Stimulated activated CD8-positive, alpha-beta memory T cell treated with anti-CD3 and anti-CD28 coated beads, Interleukin-12 subunit alpha, Interleukin-12 subunit beta, amount 100 ng/mL, for 24 hours (primary cell): ENCODE measurements around the gene GDF2.

Experiments used
- DNase-seq: peaks from one replicate; pipeline ENCODE4 v3.0.0-alpha.2; 2020; ENCODE audit errors: extremely low read depth

Gene GDF2

DNA sequence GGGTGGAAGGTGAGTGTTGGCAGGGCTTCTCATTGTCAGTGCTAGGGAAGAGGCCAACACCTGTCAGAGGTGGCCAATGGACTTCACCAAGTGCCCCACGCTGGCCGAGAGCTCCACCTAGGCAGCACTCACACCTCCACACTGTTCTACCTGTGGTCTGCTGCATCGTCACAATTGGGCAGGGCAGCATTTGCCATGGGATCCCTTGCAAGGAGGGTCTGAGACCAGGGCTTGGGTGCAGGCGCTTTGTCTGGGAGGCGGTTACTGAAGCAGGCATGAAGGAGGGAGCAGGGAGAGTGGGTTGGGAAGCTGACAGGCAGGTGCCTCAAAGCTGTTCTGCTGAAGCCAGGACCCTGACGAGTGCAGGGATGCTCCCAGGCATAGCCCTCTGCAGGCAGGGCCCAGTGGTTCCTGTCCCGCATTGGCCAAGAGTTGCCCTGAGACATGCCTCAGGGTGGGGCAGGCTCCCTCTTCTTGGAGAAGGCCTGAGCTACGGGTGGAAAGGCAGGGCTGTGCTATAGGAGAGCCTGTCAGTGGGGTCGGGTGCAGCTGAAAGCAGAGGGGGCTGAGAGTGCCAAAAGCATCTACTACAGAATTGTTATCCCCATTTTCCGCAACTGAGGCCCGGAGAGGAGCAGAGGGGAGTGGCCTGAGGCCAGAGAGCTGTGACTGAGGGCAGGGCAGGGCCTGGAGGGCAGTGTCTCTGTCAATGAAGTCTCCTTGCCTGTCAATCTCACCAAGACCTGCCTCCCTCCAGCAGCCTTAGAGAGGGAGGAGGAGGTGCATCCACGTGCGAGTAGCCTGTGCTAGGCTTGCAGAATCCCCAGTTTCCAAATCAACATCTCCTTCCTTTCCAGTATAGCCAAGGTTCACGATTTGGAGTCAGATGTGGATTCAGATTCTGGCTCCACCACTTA lies 29.9 kb downstream of the GDF2 start:
- DNase-seq = no peak

DNA sequence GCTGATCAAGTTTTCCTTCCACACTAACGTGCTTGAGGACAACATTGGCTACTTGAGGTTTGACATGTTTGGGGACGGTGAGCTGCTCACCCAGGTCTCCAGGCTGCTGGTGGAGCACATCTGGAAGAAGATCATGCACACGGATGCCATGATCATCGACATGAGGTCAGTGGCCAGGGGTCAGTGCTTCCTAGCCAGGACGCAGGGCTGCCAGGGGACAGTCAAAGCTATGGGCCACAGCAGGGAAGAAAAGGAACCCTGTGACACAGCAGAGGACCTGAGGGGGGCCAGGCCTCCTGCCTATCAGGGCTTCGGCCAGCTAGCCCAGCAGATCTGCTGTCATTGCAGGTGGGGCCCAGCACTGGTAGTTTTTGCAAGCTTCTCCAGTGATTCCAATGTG lies 31.1 kb downstream of the GDF2 start:
- no peak for DNase-seq

DNA sequence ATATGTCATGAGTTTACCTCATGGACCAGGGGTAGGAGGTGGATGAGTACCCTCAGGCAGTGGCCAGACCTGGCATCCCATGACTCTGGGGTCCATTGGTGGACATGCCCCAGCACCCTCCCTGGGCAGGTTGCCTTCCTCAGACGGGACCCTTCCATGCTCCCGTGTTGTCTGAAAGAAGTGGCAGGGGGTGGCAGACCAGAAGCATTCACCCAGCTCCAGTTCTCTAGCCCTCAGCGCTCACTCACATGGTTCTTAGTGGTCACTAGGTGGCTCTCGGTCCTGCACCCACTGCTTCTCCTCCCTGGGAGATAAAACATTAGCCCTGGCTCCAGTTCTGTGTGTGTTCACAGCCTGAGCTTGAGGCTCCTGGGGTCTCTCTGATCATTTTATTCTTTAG lies 31.9 kb downstream of the GDF2 start:
- DNase-seq = no peak

DNA sequence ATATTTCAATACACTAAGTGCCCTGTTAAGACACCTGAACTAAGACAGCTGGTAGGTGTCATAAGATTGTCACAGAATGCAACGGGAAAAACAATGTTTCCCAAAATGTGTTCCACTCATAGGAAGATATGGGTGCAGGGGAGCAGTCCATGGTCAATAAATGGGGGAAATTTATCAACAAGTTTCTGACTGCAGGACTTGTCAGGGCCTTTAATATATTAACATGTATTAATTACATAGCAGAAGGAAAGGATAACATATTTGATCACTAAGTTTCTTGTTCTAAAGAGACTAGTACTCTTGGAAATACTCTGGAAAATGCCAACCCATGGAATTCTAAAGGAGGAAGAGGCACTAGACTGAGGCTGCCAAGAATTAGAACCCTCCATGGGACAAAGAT lies 32.6 kb downstream of the GDF2 start:
- no peak for DNase-seq

DNA sequence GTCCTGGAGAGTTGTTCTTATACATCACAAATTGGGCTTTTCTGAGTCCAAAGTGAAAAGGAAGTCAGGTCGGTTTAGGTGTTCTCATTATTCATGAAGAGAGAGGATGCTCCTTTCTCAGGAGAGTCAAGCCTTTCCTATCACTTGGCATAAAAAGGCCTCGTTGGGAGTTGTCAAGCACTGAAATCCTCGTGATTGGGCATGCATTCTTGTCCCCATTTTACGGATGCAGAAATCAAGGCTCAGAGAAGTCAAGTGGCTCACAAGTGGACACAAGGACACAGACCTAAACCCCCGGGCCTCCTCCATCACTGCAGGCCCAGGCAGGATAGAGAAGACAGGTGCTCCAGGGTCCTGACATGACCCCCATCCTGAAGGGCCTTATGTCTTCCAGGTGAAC lies 34.5 kb downstream of the GDF2 start:
- no peak for DNase-seq

DNA sequence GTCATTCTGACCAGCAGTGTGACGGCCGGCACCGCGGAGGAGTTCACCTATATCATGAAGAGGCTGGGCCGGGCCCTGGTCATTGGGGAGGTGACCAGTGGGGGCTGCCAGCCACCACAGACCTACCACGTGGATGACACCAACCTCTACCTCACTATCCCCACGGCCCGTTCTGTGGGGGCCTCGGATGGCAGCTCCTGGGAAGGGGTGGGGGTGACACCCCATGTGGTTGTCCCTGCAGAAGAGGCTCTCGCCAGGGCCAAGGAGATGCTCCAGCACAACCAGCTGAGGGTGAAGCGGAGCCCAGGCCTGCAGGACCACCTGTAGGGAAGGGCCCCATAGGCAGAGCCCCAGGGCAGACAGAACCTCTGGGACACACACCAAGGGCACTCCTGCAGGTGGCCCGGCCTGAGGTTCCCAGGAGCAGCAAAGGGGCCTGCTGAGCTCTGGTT lies 34.9 kb downstream of the GDF2 start:
- DNase-seq = no peak

DNA sequence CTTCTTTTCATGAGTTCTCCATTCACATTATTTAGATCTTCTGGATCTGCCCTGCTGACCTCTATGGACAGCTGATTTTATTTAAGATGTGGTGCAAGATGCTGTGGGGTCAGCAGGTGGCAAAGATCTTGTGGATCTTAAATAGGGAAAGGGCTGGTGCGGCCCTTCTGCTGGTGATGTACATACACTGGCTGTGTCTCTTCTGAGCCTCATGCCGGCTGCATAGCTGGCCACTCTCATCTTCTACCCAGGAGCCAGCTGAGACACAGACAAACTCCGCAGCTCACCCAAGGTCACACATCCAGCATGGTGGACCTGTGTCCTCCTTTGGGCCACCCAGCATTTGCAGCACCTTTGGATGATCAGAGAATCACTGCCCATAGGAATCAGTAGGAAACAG lies 35.7 kb downstream of the GDF2 start:
- no peak for DNase-seq

DNA sequence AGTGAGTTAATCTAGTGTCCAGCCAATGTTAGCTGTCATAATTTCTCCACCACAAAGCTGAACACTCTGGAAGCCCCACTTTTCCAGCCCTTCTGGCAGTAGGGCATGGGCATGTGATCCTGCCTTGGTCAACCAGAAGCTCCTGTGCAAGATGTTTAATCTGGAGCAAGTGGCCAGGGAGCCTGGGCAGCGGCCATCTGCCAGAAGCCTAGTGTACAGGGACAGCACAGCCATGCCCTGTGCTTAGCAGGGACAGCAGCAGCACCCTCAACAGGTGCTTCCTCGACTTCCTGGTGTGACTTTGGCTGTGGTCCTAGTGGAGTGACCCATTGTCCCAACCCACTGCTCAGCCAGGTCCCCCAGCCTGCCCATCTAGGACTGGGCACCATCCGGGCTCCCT lies 36.2 kb downstream of the GDF2 start:
- no peak for DNase-seq

DNA sequence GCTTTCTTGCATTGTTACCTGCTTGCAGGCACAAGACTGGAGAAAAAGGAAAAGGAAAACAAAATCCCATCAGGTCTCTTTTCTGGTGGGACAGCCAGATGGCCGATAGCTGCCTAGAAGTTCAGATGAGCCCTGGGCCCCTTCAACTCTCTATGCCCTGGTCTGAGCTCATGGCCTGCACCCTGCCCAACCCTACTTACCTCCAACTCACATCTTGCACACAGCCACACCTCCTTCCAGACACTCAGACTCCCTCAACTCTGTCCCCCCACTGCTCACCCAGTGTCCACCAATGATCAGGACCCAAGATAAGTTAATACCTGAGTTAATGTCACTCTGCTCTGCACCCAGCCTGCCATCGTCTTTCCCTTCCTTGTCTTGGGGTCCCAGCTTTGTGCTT lies 36.8 kb downstream of the GDF2 start:
- no peak for DNase-seq

DNA sequence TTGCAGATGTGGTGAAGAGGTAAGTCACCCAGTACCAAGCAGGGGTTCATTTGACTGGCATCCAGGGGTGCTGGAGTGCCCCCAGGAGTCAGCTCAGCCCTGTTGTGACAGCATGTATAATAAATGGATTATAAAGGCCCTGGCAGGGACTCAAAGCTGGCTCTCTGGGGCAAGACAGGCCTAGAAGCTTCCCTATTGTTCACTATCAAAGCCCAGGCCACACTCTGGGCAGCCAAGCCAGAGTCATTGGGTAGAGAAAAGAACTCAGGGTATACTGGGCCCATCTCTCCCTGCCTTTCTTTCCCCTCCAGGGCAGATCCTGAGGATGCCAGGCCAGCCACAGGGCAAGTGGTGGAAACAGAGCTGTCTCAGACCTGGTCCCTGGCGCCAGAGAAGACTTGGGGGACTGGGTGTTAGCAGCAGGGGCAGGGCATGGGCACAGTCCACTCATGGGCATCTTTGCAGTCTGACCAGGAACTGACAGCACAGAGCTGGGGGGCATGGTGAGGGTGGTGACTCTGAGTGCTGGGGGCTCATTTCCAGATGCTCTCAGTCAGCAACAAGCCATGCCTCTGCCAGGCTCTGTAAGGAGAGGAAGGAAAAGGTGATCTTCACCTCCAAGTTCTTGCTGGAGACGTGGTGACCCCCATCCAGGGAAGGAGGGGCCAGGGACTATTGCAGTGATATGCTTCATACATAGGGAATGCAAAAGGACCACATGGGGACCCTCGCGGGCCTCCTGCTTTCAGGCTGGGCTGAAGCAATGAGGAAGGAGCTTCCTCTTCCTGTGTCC lies 37.6 kb downstream of the GDF2 start:
- no peak for DNase-seq

DNA sequence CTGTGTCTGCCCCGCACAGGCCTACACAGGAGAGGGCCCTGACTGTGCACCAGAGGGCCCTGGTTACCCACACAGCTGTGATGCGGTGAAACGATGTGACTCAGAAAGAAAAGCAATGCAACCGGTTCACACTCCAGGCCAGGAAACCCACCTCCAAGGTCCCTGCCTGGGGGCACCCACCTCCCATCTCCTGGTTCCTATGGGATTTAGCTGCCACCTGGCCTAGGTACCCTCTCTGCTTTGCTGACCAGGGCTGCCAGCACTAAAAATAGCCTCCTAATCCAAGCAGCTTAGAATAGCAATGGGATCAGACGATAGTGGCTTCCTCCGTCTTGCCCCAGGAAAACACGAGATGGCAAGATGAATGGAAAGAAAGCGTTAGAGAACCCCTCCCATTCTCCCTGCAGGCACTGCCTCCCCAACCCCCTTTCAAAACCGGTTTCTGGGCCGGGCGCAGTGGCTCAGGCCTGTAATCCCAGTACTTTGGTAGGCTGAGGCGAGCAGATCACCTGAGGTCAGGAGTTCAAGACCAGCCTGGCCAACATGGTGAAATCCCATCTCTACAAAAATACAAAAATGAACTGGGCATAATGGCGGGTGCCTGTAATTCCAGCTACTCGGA lies 38.3 kb downstream of the GDF2 start:
- DNase-seq = no peak

DNA sequence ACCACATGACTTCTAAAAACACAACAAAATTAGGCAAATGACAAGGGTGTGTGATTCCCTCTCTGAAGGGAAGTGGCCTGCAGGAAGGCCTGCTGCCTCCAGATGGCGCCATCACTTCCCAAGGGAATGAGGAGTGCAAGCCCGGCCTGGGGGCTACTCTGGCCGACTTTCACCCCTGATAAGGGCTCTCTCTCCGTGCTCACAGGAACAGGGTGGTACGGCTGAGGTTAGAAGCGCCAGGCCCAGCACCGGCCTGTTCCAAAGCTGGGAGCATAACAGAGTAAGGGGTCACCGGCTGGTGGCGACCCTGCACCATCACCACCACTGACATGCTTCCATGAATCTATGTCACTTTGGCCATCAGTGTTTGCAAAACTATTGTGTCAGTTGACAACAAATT lies 39.0 kb downstream of the GDF2 start:
- DNase-seq = no peak

DNA sequence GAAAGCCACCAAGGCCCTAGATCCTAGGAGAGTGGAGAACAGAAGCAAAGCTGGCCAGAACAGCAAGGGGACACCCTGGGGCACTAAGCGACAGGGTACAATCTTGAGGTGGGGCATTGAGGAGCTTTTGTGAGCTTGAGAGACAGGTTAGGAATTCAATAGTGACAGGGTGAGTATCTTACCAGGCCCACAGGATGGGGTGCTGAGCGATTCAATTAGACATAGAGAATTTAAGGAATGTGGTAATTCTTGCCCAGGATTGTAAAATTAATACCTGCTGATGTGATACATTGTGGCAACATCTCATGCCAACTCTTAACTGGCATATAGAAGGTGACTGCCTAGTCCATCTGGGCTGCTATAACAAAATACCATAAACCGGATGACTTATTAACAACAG lies 39.9 kb downstream of the GDF2 start:
- DNase-seq = no peak

DNA sequence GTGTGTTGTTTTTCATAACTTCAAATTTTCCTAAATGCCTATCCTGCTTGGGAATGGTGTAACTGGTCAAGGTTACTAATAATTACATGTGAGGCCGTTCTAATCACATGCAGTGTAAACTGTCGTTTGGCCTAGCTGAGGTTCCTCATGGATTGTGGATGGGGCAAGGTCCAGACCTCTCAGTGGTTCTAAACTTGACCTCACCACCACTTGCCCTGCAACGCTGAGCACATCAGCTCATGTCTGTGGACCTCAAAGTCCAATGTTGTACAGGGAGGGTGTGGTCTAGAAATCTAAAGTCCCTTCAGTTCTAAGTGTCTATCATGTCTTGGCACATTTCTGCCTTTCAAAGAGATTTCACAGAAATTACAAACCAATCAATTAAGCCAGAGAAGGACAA lies 41.5 kb downstream of the GDF2 start:
- DNase-seq = no peak

DNA sequence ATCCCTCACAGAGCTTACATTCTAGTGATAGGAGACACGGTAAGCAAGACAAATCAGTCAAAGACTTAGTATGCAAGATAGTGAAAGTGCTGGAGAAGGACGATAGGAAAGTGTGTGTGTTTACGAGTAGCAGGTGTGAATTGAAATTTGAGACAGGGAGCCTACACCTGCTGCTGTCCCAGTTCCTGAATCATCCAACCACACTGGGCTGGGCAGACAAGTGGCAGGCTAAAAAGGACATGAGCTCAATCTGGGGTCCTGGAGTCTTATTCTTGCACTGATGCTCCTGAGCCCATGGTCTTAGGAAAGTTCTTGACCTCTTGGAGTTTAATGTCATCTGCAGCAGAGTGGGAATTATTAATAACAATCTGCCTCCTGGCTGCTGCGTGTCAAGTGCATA lies 42.1 kb downstream of the GDF2 start:
- DNase-seq = no peak

DNA sequence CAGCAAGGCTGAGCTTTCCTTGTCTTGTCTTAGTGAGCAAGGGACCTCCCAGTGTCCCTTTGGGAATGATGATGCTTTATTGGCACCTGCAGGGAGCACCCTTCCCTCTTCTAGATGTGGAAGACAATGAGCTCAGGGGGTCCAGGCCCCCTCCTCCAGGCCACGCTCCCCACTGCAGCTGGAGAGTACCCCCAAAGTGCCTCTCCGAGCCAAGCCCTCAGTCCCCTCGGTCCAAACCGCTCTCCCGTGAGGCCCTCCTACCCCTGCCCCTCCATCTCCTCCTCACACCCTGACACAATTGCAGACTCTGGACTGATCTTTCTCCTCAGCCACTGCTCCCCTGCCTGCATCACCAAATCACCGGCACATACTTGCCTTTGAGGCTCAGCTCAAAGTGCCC lies 42.7 kb downstream of the GDF2 start:
- DNase-seq = no peak

DNA sequence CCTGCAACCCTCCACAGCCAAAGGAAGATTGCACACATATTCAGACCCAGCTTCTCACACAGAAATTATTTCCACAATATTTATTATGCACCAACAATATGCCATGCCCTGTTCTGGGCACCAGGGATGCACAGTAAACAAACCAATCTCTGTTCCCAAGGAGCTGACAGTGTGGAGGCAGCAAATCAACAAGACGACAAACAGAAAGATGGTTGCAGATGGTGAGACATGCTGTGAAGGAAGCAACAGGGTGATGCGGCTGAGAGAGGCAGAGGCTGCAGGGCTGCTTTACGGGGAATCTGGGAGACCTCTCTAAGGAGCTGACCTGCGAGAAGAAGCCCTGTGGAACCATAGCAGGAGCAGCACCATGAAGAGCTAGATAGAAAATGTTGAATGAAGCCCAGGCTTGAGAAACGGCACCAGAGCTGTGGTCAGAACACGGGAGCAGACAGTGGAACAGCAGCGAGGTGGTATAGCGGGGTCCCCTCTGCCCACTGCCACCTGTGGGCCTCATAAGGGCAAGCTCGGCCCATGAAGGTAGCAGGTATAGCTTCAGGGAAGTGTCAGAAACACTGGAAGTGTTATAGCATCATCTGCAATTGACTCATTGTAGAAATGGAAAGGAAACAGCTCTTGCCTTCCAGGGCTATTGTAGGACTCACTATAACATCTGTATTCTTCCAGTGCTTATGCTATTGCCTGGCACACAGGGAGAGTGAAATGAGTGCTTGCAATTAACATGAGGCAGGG lies 43.4 kb downstream of the GDF2 start:
- no peak for DNase-seq

DNA sequence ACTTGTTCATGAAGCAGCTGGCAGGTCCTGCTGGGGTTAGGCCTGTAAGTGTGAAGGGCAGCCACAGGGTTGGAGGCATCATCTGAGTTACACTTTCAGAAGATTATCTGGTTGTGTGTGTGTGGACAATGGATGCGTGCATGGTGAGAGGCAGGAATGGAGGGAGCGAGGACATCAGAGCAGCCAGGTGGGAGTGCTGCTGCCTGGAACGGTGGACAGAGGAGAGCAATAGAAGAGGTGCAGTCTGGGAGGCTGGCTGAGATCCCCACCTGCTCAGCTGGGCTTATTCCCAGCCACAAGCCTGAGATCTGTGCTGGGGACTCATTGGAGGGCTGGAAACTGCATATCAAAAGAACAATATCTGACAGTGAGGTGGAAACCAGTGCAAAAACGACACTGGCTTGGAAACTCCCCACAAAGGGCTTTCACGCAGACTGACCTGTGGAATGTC lies 44.0 kb downstream of the GDF2 start:
- no peak for DNase-seq

DNA sequence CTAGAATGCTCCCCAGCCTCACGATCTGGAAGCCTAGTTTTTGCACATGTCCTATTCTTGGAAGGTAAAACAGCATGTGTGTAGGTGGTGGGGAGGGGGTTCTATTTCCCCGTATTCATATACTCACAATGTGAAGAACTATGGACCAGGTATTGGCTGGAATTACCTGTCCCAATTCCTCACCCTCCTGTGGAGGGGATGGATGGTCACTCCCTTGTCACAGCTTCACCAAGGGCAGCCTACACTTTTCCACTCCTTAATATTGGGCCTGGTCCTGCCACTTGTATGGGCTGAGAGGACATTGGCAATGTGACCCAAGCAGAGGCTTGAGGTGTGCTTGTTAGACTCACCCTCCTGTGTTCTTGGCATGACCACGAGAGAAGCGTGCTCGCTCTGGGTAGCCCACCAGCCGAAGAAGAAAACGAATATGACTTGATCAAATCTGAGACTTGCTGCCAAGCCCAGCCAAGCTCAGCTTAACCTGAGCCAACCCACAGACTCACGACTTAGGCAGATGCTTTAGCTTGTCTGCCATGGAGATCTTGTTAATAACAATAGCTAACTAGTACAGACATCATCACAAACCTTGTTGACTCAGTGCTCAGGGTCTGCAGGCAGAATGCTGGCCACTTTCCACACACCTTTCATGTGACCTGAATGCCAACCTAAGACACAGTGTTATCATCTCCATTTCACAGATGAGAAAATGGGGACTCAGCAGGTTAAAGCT lies 44.6 kb downstream of the GDF2 start:
- DNase-seq = no peak

DNA sequence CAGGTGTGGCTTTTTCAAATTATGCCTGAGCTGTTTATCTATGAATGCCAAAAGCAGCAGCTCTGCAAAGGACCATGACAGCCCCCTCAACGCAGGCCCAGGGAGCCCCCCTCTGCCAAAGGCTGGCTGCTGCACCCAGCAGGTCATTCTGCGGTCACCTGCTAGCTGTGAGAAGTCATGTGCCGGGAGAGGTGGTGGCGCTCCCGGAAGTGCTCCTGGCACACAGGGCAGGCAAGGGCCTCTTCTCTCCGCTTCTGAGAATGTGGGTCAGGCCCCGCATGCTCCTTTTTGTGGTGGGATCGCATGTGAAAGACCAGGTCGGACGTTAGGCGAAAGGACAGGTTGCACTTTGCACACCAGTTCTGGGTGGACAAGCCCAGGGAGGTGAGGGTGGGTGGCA lies 45.4 kb downstream of the GDF2 start:
- no peak for DNase-seq
